Peyer's patch (tissue), 4 donors: ENCODE results near the gene SH2D6.

Experiments used
- POLR2A ChIP-seq, 2 donors: fragments of 450-650 bp; IDR thresholded peaks; one replicate each; pipeline ENCODE4 v1.5.1; 2017; ENCODE audit warnings: antibody characterized with exemption in 2 of 2, mild to moderate bottlenecking in 2 of 2, moderate library complexity in 2 of 2
- TF ChIP-seq, protein P1 (sequence below), 6 experiments: fragments of 450-650 bp in 4 of 6; fragments of 200-600 bp in 2 of 6; sonication (generic) in 1 of 6; IDR thresholded peaks; one replicate each; pipeline ENCODE4 v1.5.1; 2017 to 2019; ENCODE audit warnings: antibody characterized with exemption in 6 of 6, mild to moderate bottlenecking in 3 of 6, moderate library complexity in 1 of 6

DNA sequence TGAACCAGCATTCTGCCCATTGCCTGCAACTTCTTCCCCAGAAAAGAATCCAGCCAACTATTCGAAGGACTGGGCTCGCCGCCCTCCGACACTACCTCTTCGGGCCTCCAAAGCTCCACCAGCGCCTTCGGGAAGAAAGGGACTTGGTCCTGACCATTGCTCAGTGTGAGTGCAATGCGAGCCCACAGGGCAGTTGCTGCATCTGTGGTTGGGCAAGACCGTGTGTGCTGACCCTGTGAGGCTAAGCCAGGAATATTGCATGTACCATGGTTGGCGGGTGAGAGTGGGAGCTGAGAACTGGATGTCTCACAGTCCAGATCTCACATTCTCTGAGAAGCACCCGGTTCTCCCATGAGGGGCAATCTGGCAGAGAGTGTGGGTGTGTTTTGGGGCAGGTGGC is 47.5 kb upstream of the SH2D6 start:
- TF ChIP-seq POLR2A (IDR thresholded peaks at IDR 0.05) = no peak
- TF ChIP-seq, protein P1, sequence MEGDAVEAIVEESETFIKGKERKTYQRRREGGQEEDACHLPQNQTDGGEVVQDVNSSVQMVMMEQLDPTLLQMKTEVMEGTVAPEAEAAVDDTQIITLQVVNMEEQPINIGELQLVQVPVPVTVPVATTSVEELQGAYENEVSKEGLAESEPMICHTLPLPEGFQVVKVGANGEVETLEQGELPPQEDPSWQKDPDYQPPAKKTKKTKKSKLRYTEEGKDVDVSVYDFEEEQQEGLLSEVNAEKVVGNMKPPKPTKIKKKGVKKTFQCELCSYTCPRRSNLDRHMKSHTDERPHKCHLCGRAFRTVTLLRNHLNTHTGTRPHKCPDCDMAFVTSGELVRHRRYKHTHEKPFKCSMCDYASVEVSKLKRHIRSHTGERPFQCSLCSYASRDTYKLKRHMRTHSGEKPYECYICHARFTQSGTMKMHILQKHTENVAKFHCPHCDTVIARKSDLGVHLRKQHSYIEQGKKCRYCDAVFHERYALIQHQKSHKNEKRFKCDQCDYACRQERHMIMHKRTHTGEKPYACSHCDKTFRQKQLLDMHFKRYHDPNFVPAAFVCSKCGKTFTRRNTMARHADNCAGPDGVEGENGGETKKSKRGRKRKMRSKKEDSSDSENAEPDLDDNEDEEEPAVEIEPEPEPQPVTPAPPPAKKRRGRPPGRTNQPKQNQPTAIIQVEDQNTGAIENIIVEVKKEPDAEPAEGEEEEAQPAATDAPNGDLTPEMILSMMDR (IDR thresholded peaks at IDR 0.05) = no peak
